Endothelial cell of umbilical vein (primary cell): ENCODE data around the gene ISG15. TPM values are rescaled to one million over a fixed set of nuclear protein-coding genes. Genes with fewer than 3 reads are reported as not detected.

Experiments
- BruUV-seq: library from RNA; stranded (reverse); fragments of 400-500 nt; replicated peaks from 2 replicates; lab custom pipeline; 2021; lab: Mats Ljungman, UMichigan
- CTCF ChIA-PET: fragments of 300-600, 350-600 bp; sonication (Branson Sonifier 250); formaldehyde crosslinking; loops from one replicate; lab custom pipeline; 2021; ENCODE audit warnings: antibody characterized with exemption, inconsistent platforms; lab: Charles Lee
- POLR2A ChIA-PET: fragments of 300-600, 350-600 bp; sonication (Branson Sonifier 250); formaldehyde crosslinking; loops from one replicate; lab custom pipeline; 2021; ENCODE audit warnings: antibody characterized with exemption, inconsistent platforms; lab: Charles Lee
- DNase-seq: peaks from one replicate; pipeline ENCODE4 v3.0.0-alpha.2; 2011; ENCODE audit warnings: low read depth, low spot score
- FAIRE-seq: peaks from 2 replicates; lab custom pipeline; 2011; peaks lifted over from hg19 to GRCh38; lab: Jason Lieb, UNC
- H2AFZ ChIP-seq: 2 replicates; pipeline ENCODE4 v1.6.0; 2012; ENCODE audit warnings: low read depth, low read length, control low read depth, inconsistent platforms
- H3K27ac ChIP-seq: 2 replicates; pipeline ENCODE4 v1.5.1; 2011; ENCODE audit warnings: low read depth, mild to moderate bottlenecking, control low read depth, low read length, moderate library complexity; ENCODE audit not compliant: insufficient read depth
- H3K27me3 ChIP-seq, 2 experiments: 2 replicates each; pipeline versions ENCODE4 v1.6.0 to v1.6.1; 2011; ENCODE audit warnings: low read length in 2 of 2, mixed read lengths in 1 of 2; ENCODE audit not compliant: control insufficient read depth in 2 of 2, insufficient read depth in 2 of 2
- H3K36me3 ChIP-seq, 2 experiments: 2 replicates in 1 of 2; 3 replicates in 1 of 2; pipeline ENCODE4 v1.5.1; 2011; ENCODE audit warnings: low read length in 2 of 2, mild to moderate bottlenecking in 1 of 2, moderate library complexity in 1 of 2; ENCODE audit not compliant: control insufficient read depth in 2 of 2, insufficient read depth in 2 of 2; ENCODE audit errors: extremely low read depth in 1 of 2
- H3K4me1 ChIP-seq: 3 replicates; pipeline ENCODE4 v1.5.1; 2011; ENCODE audit warnings: mild to moderate bottlenecking, low read length; ENCODE audit not compliant: control insufficient read depth, insufficient read depth; ENCODE audit errors: extremely low read depth
- H3K4me2 ChIP-seq: 2 replicates; pipeline ENCODE4 v1.6.1; 2011; ENCODE audit warnings: low read length, control low read depth, mixed read lengths; ENCODE audit not compliant: insufficient read depth
- H3K4me3 ChIP-seq, 3 experiments: fragments of 200-600 bp in 1 of 3; sonication (generic), shearing (Covaris generic) in 1 of 3; replicated peaks in 1 of 3; 2 replicates each; pipeline ENCODE4 v1.5.1; 2011 to 2016; ENCODE audit warnings: control low read depth in 3 of 3, low read length in 3 of 3, mild to moderate bottlenecking in 2 of 3, inconsistent platforms in 1 of 3, low read depth in 1 of 3, moderate library complexity in 1 of 3; ENCODE audit not compliant: insufficient read depth in 1 of 3
- H3K79me2 ChIP-seq: 2 replicates; pipeline ENCODE4 v1.6.0; 2012; ENCODE audit warnings: low read length, inconsistent platforms; ENCODE audit not compliant: control insufficient read depth, insufficient read depth
- H3K9ac ChIP-seq: replicated peaks from 2 replicates; pipeline ENCODE3; 2011; ENCODE audit warnings: low read length, control low read depth; ENCODE audit not compliant: insufficient read depth; ENCODE audit errors: extremely low read depth
- H3K9me1 ChIP-seq: replicated peaks from 3 replicates; pipeline ENCODE4 v1.6.0; 2011; ENCODE audit warnings: mild to moderate bottlenecking, low read length; ENCODE audit not compliant: control insufficient read depth, insufficient read depth; ENCODE audit errors: extremely low read depth
- H3K9me3 ChIP-seq: replicated peaks from 2 replicates; pipeline ENCODE4 v1.5.1; 2012; ENCODE audit warnings: low read length, inconsistent platforms; ENCODE audit not compliant: control insufficient read depth, insufficient read depth
- H4K20me1 ChIP-seq: replicated peaks from 2 replicates; pipeline ENCODE3; 2011; ENCODE audit warnings: mild to moderate bottlenecking, low read length; ENCODE audit not compliant: control insufficient read depth, insufficient read depth; ENCODE audit errors: extremely low read depth
- CTCF ChIP-seq, 2 donors: IDR thresholded peaks; 1 replicate in 1 of 2; 2 replicates in 1 of 2; pipeline ENCODE4 v1.5.1; 2011; ENCODE audit warnings: low read length in 2 of 2, mild to moderate bottlenecking in 2 of 2, moderate library complexity in 2 of 2, control low read depth in 1 of 2, inconsistent platforms in 1 of 2, low read depth in 1 of 2; ENCODE audit not compliant: insufficient read depth in 1 of 2; ENCODE audit errors: extremely low read depth in 1 of 2
- EZH2 ChIP-seq: IDR thresholded peaks from 2 replicates; pipeline ENCODE4 v1.6.1; 2012; ENCODE audit warnings: borderline replicate concordance, low read depth, mild to moderate bottlenecking, moderate library complexity, low read length, inconsistent platforms; ENCODE audit not compliant: severe bottlenecking
- FOS ChIP-seq: IDR thresholded peaks from 2 replicates; pipeline ENCODE4 v1.6.1; 2011; ENCODE audit warnings: mild to moderate bottlenecking, low read length, moderate library complexity, borderline replicate concordance; ENCODE audit not compliant: insufficient read depth
- GATA2 ChIP-seq: IDR thresholded peaks from 2 replicates; pipeline ENCODE4 v1.7.0; 2011; ENCODE audit warnings: low read depth, mild to moderate bottlenecking, moderate library complexity, mixed read lengths, low read length; ENCODE audit not compliant: insufficient read length, insufficient read depth
- JUN ChIP-seq: IDR thresholded peaks from 2 replicates; pipeline ENCODE4 v1.6.1; 2011; ENCODE audit warnings: borderline replicate concordance, low read depth; ENCODE audit not compliant: insufficient read length, insufficient read depth
- MAX ChIP-seq: IDR thresholded peaks from 2 replicates; pipeline ENCODE4 v1.6.1; 2011; ENCODE audit not compliant: insufficient read depth, insufficient read length
- MYC ChIP-seq: IDR thresholded peaks from one replicate; pipeline ENCODE4 v1.6.1; 2011; ENCODE audit warnings: mild to moderate bottlenecking, low read depth, low read length
- POLR2A ChIP-seq: IDR thresholded peaks from 2 replicates; pipeline ENCODE4 v1.6.1; 2012; ENCODE audit warnings: low read depth, mild to moderate bottlenecking, control low read depth, low read length
- POLR2AphosphoS5 ChIP-seq: IDR thresholded peaks from 2 replicates; pipeline ENCODE4 v1.6.1; 2012; ENCODE audit warnings: low read depth, mild to moderate bottlenecking, control low read depth, low read length, moderate library complexity; ENCODE audit not compliant: insufficient read depth
- dilution Hi-C: fragments of 300-500 bp; cut with MboI; formaldehyde crosslinking; loops from one replicate; pipeline ENCODE4 v1.15.0; 2019; ENCODE audit warnings: low sequenced_read_pairs; ENCODE audit not compliant: extremely low pct_ligation_motif_present
- intact Hi-C: fragments of 100-400 bp; cut with micrococcal nuclease; formaldehyde crosslinking; loops from one replicate; pipeline ENCODE4 v1.10.0; 2022
- polyA plus RNA-seq, 4 experiments: library from polyadenylated mRNA; depleted of rRNA in 3 of 4; stranded (reverse) in 3 of 4; unstranded in 1 of 4; fragments of >200 nt; gene quantifications; 2 replicates each; pipeline versions ENCODE4 v1.2.1 to v1.2.3, GENCODE V29; 2011 to 2012; ENCODE audit warnings: missing spikeins in 1 of 4
- total RNA-seq: library from RNA; stranded (reverse); gene quantifications from 2 replicates; pipeline ENCODE4 v1.2.3, GENCODE V29; 2021

ISG15 gene
- total and polyA plus RNA-seq, 2 donors (not counting 3 experiments of a cell fraction or from before 2014, with no cell fraction given), result 44.6 to 154 TPM

- BruUV-seq, result TSS peak; percentile 15
- CTCF ChIA-PET, result interaction anchor here (1.6 kb wide), 1 partner anchor 10 kb away, joined by 3 read pairs; no protein-coding TSS in a partner anchor
- no peaks in the 10 kb centered on the region for H3K79me2 ChIP-seq
Observed at GRCh38 chr1:1049318-1050165, 36.2 kb downstream of the ISG15 start.

More at GRCh38 chr1:1049318-1050165, 36.2 kb downstream of the ISG15 start:
- Histone ChIP-seq H3K27ac (no peak overlapping the region), H3K4me3 (no peak overlapping the region), H3K9ac (no peak overlapping the region), H3K4me2 (no peak overlapping the region), H3K9me1 (no peaks in the 10 kb centered on the region), H3K4me1 (no peaks in the 10 kb centered on the region), H3K27me3 (no peaks in the 10 kb centered on the region), H3K36me3 (peaks cover 0 to 27% of the 10 kb centered on the region in 2 experiments), H4K20me1 (no peaks in the 10 kb centered on the region), H2AFZ (no peak overlapping the region), H3K9me3 (no peaks in the 10 kb centered on the region)
- FAIRE-seq (no peak), DNase-seq (no peak)
- TF ChIP-seq POLR2AphosphoS5, result no peak
- TF ChIP-seq FOS, result no peak
- TF ChIP-seq MAX, result no peak
- TF ChIP-seq GATA2, result no peak
- no peak for TF ChIP-seq POLR2A
- no peak for TF ChIP-seq EZH2
- no peak for TF ChIP-seq JUN
- TF ChIP-seq MYC, result no peak
- no peak for TF ChIP-seq CTCF (IDR thresholded peaks at IDR 0.05; ENCODE audit: extremely low read depth in 1 of 2, insufficient read depth in 1 of 2, low read depth in 1 of 2, low read length in 2 of 2)
- dilution Hi-C loops, result no loop called here
- intact Hi-C loops, result no loop called here
- POLR2A ChIA-PET, result no interaction called here
